C4-2B (cell line): ENCODE results near the gene MLLT3.

Experiments used
- ZFX ChIP-seq: fragments of 450-650 bp; IDR thresholded peaks from 2 replicates; pipeline ENCODE4 v1.6.1; 2017
- TF ChIP-seq, protein P1 (sequence below): fragments of 450-650 bp; conservative IDR thresholded peaks from 2 replicates; pipeline ENCODE4 v1.5.1; 2017; ENCODE audit warnings: mild to moderate bottlenecking

GRCh38 chr9:20545023-20545622, 77.2 kb downstream of the MLLT3 start:
- TF ChIP-seq, protein P1, sequence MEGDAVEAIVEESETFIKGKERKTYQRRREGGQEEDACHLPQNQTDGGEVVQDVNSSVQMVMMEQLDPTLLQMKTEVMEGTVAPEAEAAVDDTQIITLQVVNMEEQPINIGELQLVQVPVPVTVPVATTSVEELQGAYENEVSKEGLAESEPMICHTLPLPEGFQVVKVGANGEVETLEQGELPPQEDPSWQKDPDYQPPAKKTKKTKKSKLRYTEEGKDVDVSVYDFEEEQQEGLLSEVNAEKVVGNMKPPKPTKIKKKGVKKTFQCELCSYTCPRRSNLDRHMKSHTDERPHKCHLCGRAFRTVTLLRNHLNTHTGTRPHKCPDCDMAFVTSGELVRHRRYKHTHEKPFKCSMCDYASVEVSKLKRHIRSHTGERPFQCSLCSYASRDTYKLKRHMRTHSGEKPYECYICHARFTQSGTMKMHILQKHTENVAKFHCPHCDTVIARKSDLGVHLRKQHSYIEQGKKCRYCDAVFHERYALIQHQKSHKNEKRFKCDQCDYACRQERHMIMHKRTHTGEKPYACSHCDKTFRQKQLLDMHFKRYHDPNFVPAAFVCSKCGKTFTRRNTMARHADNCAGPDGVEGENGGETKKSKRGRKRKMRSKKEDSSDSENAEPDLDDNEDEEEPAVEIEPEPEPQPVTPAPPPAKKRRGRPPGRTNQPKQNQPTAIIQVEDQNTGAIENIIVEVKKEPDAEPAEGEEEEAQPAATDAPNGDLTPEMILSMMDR = no peak
- TF ChIP-seq ZFX = no peak
